Esophagus muscularis mucosa (tissue), 4 donors: ENCODE results near the gene KRT74.

Source experiments
- EP300 ChIP-seq: sonication (generic); formaldehyde crosslinking; IDR thresholded peaks from one replicate; pipeline ENCODE4 v1.6.1; 2017; ENCODE audit warnings: antibody characterized with exemption
- POLR2A ChIP-seq: fragments of 450-650 bp; IDR thresholded peaks from one replicate; pipeline ENCODE4 v1.6.1; 2017; ENCODE audit warnings: antibody characterized with exemption, moderate library complexity, mild to moderate bottlenecking, low read depth
- TF ChIP-seq, protein P1 (sequence below), 3 experiments: fragments of 200-600 bp in 2 of 3; fragments of 450-650 bp in 1 of 3; sonication (generic) in 2 of 3; IDR thresholded peaks; one replicate each; pipeline ENCODE4 v1.5.1; 2017 to 2019; ENCODE audit warnings: antibody characterized with exemption in 3 of 3, mild to moderate bottlenecking in 2 of 3, moderate library complexity in 1 of 3

DNA sequence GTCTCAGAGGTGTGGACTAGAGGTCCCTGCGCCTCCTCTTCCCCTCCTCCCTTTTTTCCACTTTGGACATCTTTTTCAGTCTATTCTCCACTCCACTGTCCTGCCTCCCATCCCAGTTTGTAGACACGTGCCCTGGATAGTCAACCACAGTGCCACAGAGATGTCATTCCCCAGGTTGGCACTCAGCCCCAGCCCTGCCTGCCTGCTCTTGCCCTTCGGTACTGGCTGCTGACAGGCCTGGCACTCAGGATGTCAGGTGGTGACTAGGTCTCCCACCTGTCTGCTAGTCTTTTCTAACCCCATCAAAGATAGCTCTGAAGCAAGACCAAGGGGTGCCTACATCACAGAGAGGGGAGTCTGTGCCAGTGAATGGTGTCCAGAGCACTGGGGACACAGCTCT is 36.5 kb downstream of the KRT74 start:
- TF ChIP-seq, protein P1, sequence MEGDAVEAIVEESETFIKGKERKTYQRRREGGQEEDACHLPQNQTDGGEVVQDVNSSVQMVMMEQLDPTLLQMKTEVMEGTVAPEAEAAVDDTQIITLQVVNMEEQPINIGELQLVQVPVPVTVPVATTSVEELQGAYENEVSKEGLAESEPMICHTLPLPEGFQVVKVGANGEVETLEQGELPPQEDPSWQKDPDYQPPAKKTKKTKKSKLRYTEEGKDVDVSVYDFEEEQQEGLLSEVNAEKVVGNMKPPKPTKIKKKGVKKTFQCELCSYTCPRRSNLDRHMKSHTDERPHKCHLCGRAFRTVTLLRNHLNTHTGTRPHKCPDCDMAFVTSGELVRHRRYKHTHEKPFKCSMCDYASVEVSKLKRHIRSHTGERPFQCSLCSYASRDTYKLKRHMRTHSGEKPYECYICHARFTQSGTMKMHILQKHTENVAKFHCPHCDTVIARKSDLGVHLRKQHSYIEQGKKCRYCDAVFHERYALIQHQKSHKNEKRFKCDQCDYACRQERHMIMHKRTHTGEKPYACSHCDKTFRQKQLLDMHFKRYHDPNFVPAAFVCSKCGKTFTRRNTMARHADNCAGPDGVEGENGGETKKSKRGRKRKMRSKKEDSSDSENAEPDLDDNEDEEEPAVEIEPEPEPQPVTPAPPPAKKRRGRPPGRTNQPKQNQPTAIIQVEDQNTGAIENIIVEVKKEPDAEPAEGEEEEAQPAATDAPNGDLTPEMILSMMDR (IDR thresholded peaks at IDR 0.05) = no peak
- TF ChIP-seq POLR2A (no peak), EP300 (no peak)
